ENCODE results near the gene TPK1. TPM values are rescaled to one million over a fixed set of nuclear protein-coding genes. Genes with fewer than 3 reads are reported as not detected.

The TPK1 gene
- total RNA-seq, 1 donor, result 6.9 TPM

- H3K4me3 ChIP-seq (ENCODE audit: insufficient read depth, low read length), result no peak overlapping the region
- H3K4me1 ChIP-seq (ENCODE audit: insufficient read depth, low read length), result no peaks in the 10 kb centered on the region
- H4K20me1 ChIP-seq (ENCODE audit: insufficient read depth, low read length), result no peaks in the 10 kb centered on the region
- H3K4me2 ChIP-seq (ENCODE audit: insufficient read depth, low read length), result no peak overlapping the region
- no peaks in the 10 kb centered on the region for H3K27me3 ChIP-seq (ENCODE audit: insufficient read depth, low read length)
- H3K9me3 ChIP-seq (ENCODE audit: low read depth, low read length), result no peaks in the 10 kb centered on the region
- H3K36me3 ChIP-seq (ENCODE audit: insufficient read depth, low read length), result no peaks in the 10 kb centered on the region
- DNase-seq (ENCODE audit: insufficient read length, low spot score, missing footprints), result no peak
- TF ChIP-seq, protein P1, sequence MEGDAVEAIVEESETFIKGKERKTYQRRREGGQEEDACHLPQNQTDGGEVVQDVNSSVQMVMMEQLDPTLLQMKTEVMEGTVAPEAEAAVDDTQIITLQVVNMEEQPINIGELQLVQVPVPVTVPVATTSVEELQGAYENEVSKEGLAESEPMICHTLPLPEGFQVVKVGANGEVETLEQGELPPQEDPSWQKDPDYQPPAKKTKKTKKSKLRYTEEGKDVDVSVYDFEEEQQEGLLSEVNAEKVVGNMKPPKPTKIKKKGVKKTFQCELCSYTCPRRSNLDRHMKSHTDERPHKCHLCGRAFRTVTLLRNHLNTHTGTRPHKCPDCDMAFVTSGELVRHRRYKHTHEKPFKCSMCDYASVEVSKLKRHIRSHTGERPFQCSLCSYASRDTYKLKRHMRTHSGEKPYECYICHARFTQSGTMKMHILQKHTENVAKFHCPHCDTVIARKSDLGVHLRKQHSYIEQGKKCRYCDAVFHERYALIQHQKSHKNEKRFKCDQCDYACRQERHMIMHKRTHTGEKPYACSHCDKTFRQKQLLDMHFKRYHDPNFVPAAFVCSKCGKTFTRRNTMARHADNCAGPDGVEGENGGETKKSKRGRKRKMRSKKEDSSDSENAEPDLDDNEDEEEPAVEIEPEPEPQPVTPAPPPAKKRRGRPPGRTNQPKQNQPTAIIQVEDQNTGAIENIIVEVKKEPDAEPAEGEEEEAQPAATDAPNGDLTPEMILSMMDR (IDR thresholded peaks at IDR 0.05; ENCODE audit: extremely low read depth, low read depth, low read length), result no peak
- no peak overlapping the region for H3K27ac ChIP-seq (ENCODE audit: low read depth, low read length)
- no peak overlapping the region for H2AFZ ChIP-seq (ENCODE audit: low read length)
- H3K79me2 ChIP-seq (ENCODE audit: insufficient read depth, low read length), result no peaks in the 10 kb centered on the region
Observed at GRCh38 chr7:144606261-144606660, 229.6 kb downstream of the TPK1 start.

GRCh38 chr7:144596953-144597352, 238.9 kb downstream of the TPK1 start:
- H3K9me3 ChIP-seq (ENCODE audit: low read depth, low read length), result peaks cover 4% of the 10 kb centered on the region
- no peak overlapping the region for H3K27ac ChIP-seq (ENCODE audit: low read depth, low read length)
- H3K4me3 ChIP-seq (ENCODE audit: insufficient read depth, low read length), result no peak overlapping the region
- no peaks in the 10 kb centered on the region for H3K4me1 ChIP-seq (ENCODE audit: insufficient read depth, low read length)
- no peaks in the 10 kb centered on the region for H3K27me3 ChIP-seq (ENCODE audit: insufficient read depth, low read length)
- H2AFZ ChIP-seq (ENCODE audit: low read length), result no peak overlapping the region
- H3K79me2 ChIP-seq (ENCODE audit: insufficient read depth, low read length), result no peaks in the 10 kb centered on the region
- no peaks in the 10 kb centered on the region for H4K20me1 ChIP-seq (ENCODE audit: insufficient read depth, low read length)
- no peak overlapping the region for H3K4me2 ChIP-seq (ENCODE audit: insufficient read depth, low read length)
- no peak for DNase-seq (ENCODE audit: insufficient read length, low spot score, missing footprints)
- TF ChIP-seq, protein P1 (IDR thresholded peaks at IDR 0.05; ENCODE audit: extremely low read depth, low read depth, low read length), result no peak
- H3K36me3 ChIP-seq (ENCODE audit: insufficient read depth, low read length), result no peaks in the 10 kb centered on the region

DNA sequence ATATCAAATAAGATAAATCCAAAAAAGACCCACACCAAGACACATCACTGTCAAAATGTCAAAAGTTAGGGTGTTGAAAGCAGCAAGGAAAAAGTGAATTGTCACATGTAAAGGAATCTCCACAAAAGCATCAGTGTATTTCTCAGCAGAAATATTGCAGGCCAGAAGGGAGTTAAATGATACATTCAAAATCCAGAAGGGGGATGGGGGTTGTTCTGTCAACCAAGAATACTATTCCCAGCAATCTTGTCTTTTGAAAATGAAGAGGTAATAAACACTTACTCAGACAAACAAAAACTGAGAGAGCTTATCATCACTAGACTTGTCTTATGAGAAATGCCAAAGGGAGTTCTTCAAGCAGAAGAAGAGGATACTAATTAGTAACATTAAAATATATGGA, 241.3 kb downstream of the TPK1 start:
- no peak for DNase-seq (ENCODE audit: insufficient read length, low spot score, missing footprints)
- no peak overlapping the region for H3K4me2 ChIP-seq (ENCODE audit: insufficient read depth, low read length)
- H3K36me3 ChIP-seq (ENCODE audit: insufficient read depth, low read length), result no peaks in the 10 kb centered on the region
- no peaks in the 10 kb centered on the region for H4K20me1 ChIP-seq (ENCODE audit: insufficient read depth, low read length)
- no peak overlapping the region for H3K27ac ChIP-seq (ENCODE audit: low read depth, low read length)
- H3K27me3 ChIP-seq (ENCODE audit: insufficient read depth, low read length), result no peaks in the 10 kb centered on the region
- no peaks in the 10 kb centered on the region for H3K4me1 ChIP-seq (ENCODE audit: insufficient read depth, low read length)
- no peaks in the 10 kb centered on the region for H3K79me2 ChIP-seq (ENCODE audit: insufficient read depth, low read length)
- H3K9me3 ChIP-seq (ENCODE audit: low read depth, low read length), result peaks cover 4% of the 10 kb centered on the region
- H2AFZ ChIP-seq (ENCODE audit: low read length), result no peak overlapping the region
- no peak overlapping the region for H3K4me3 ChIP-seq (ENCODE audit: insufficient read depth, low read length)
- TF ChIP-seq, protein P1 (IDR thresholded peaks at IDR 0.05; ENCODE audit: extremely low read depth, low read depth, low read length), result no peak

GRCh38 chr7:144588559-144589051, 247.2 kb downstream of the TPK1 start:
- Histone ChIP-seq H3K9me3 (ENCODE audit: low read depth, low read length) (peaks cover 2% of the 10 kb centered on the region), H4K20me1 (ENCODE audit: insufficient read depth, low read length) (no peaks in the 10 kb centered on the region), H3K27me3 (ENCODE audit: insufficient read depth, low read length) (no peaks in the 10 kb centered on the region), H3K27ac (ENCODE audit: low read depth, low read length) (no peak overlapping the region), H3K79me2 (ENCODE audit: insufficient read depth, low read length) (no peaks in the 10 kb centered on the region), H3K36me3 (ENCODE audit: insufficient read depth, low read length) (no peaks in the 10 kb centered on the region), H2AFZ (ENCODE audit: low read length) (no peak overlapping the region), H3K4me2 (ENCODE audit: insufficient read depth, low read length) (no peak overlapping the region), H3K4me1 (ENCODE audit: insufficient read depth, low read length) (no peaks in the 10 kb centered on the region), H3K4me3 (ENCODE audit: insufficient read depth, low read length) (no peak overlapping the region)
- DNase-seq (ENCODE audit: insufficient read length, low spot score, missing footprints), result no peak
- TF ChIP-seq, protein P1 (IDR thresholded peaks at IDR 0.05; ENCODE audit: extremely low read depth, low read depth, low read length), result no peak
